ENCODE results near the gene ERC2.

Gene ERC2

GRCh38 chr3:56366641-56367162 is 101.6 kb downstream of the ERC2 start:
- no peak overlapping the region for H3K4me2 ChIP-seq (ENCODE audit: low read depth, low read length, poor library complexity, severe bottlenecking)
- no peak overlapping the region for H3K9ac ChIP-seq (ENCODE audit: low read length)
- no peaks in the 10 kb centered on the region for H3K36me3 ChIP-seq (ENCODE audit: low read length)
- H3K4me3 ChIP-seq (ENCODE audit: insufficient read depth, low read length, poor library complexity, severe bottlenecking), result no peak overlapping the region
- H4K20me1 ChIP-seq (ENCODE audit: low read depth, low read length), result no peaks in the 10 kb centered on the region
- H3F3A ChIP-seq (ENCODE audit: insufficient read depth), result no peaks in the 10 kb centered on the region
- no peaks in the 10 kb centered on the region for H3K9me3 ChIP-seq (ENCODE audit: insufficient read depth, low read length)
- no peaks in the 10 kb centered on the region for H3K9me2 ChIP-seq (replicated peaks; ENCODE audit: insufficient read depth, low read length)
- no peak overlapping the region for H2AFZ ChIP-seq (ENCODE audit: low read depth, low read length, severe bottlenecking)
- no peak for TF ChIP-seq EZH2phosphoT487 (conservative IDR thresholded peaks at IDR 0.05; ENCODE audit: low read length)
- TF ChIP-seq, protein P1, sequence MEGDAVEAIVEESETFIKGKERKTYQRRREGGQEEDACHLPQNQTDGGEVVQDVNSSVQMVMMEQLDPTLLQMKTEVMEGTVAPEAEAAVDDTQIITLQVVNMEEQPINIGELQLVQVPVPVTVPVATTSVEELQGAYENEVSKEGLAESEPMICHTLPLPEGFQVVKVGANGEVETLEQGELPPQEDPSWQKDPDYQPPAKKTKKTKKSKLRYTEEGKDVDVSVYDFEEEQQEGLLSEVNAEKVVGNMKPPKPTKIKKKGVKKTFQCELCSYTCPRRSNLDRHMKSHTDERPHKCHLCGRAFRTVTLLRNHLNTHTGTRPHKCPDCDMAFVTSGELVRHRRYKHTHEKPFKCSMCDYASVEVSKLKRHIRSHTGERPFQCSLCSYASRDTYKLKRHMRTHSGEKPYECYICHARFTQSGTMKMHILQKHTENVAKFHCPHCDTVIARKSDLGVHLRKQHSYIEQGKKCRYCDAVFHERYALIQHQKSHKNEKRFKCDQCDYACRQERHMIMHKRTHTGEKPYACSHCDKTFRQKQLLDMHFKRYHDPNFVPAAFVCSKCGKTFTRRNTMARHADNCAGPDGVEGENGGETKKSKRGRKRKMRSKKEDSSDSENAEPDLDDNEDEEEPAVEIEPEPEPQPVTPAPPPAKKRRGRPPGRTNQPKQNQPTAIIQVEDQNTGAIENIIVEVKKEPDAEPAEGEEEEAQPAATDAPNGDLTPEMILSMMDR (IDR thresholded peaks at IDR 0.05; ENCODE audit: insufficient read depth, low read length, poor library complexity, severe bottlenecking), result no peak
- no peaks in the 10 kb centered on the region for H3K79me2 ChIP-seq (ENCODE audit: insufficient read depth, low read length)
- H3K27me3 ChIP-seq (ENCODE audit: low read length), result no peaks in the 10 kb centered on the region
- no peak overlapping the region for H3K27ac ChIP-seq (ENCODE audit: low read depth, low read length)

DNA sequence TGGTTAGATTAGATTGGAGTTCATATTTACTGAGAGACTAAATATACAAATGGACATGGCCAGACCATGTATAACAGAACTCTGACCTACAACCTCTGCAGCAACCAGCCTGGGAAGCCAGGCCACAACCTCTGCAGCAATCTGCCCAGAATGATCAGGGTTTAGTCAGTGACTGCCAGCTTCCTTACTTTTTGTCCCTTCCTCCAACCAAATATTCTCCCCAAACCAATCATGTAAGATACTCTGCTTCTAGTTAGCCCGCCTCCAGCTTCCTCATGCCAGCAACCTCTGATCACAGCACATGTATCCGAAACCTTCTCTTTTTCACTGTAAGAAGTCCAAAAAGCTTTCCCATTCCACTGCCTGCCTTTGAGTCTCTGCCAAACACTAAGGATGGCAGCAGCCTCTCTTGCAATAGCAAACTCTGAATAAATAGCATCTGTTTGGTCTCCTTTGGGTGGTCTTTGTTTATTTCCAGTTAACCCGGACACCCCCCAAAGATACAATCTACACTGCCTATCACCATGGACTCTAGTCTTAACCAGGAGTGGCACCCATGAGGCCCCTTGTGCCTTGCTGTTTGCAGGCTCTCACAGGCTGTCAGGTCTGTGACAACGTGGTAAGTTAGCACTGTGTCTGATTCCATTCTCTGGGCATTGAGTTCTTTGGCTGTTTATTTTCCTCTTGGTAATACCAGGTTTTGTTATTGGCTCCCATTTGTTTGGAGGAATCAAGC is 102.2 kb downstream of the ERC2 start:
- TF ChIP-seq, protein P1 (IDR thresholded peaks at IDR 0.05; ENCODE audit: insufficient read depth, low read length, poor library complexity, severe bottlenecking), result no peak
- TF ChIP-seq EZH2phosphoT487 (conservative IDR thresholded peaks at IDR 0.05; ENCODE audit: low read length), result no peak
- no peak overlapping the region for H3K9ac ChIP-seq (ENCODE audit: low read length)
- no peaks in the 10 kb centered on the region for H3K9me2 ChIP-seq (replicated peaks; ENCODE audit: insufficient read depth, low read length)
- H2AFZ ChIP-seq (ENCODE audit: low read depth, low read length, severe bottlenecking), result no peak overlapping the region
- no peaks in the 10 kb centered on the region for H3K9me3 ChIP-seq (ENCODE audit: insufficient read depth, low read length)
- no peak overlapping the region for H3K4me2 ChIP-seq (ENCODE audit: low read depth, low read length, poor library complexity, severe bottlenecking)
- no peaks in the 10 kb centered on the region for H3K79me2 ChIP-seq (ENCODE audit: insufficient read depth, low read length)
- no peaks in the 10 kb centered on the region for H3K27me3 ChIP-seq (ENCODE audit: low read length)
- no peaks in the 10 kb centered on the region for H3F3A ChIP-seq (ENCODE audit: insufficient read depth)
- H4K20me1 ChIP-seq (ENCODE audit: low read depth, low read length), result no peaks in the 10 kb centered on the region
- no peak overlapping the region for H3K4me3 ChIP-seq (ENCODE audit: insufficient read depth, low read length, poor library complexity, severe bottlenecking)
- H3K36me3 ChIP-seq (ENCODE audit: low read length), result no peaks in the 10 kb centered on the region
- H3K27ac ChIP-seq (ENCODE audit: low read depth, low read length), result no peak overlapping the region

- Histone ChIP-seq H2AFZ (ENCODE audit: low read depth, low read length, severe bottlenecking) (no peak overlapping the region), H3K9me2 (replicated peaks; ENCODE audit: insufficient read depth, low read length) (no peaks in the 10 kb centered on the region), H3K27ac (ENCODE audit: low read depth, low read length) (no peak overlapping the region), H3K36me3 (ENCODE audit: low read length) (no peaks in the 10 kb centered on the region), H3K27me3 (ENCODE audit: low read length) (no peaks in the 10 kb centered on the region), H3F3A (ENCODE audit: insufficient read depth) (no peaks in the 10 kb centered on the region), H3K4me3 (ENCODE audit: insufficient read depth, low read length, poor library complexity, severe bottlenecking) (no peak overlapping the region), H3K9me3 (ENCODE audit: insufficient read depth, low read length) (no peaks in the 10 kb centered on the region), H3K9ac (ENCODE audit: low read length) (no peak overlapping the region), H3K4me2 (ENCODE audit: low read depth, low read length, poor library complexity, severe bottlenecking) (no peak overlapping the region), H3K79me2 (ENCODE audit: insufficient read depth, low read length) (no peaks in the 10 kb centered on the region), H4K20me1 (ENCODE audit: low read depth, low read length) (no peaks in the 10 kb centered on the region)
- TF ChIP-seq, protein P1 (IDR thresholded peaks at IDR 0.05; ENCODE audit: insufficient read depth, low read length, poor library complexity, severe bottlenecking), result no peak
- TF ChIP-seq EZH2phosphoT487 (conservative IDR thresholded peaks at IDR 0.05; ENCODE audit: low read length), result no peak
Observed at GRCh38 chr3:56364665-56365064, 103.6 kb downstream of the ERC2 start.

Data from SU-DHL-6 (cell line).